HG02610 (cell line): Measurements from ENCODE around the gene DHTKD1.

Experiments
- ATAC-seq: cut with Tn5 transposase; IDR thresholded peaks from one replicate; pipeline ENCODE4 v1.9.1; 2021; ENCODE audit warnings: mild to moderate bottlenecking, moderate library complexity; ENCODE audit not compliant: unreplicated experiment

DHTKD1 gene

DNA sequence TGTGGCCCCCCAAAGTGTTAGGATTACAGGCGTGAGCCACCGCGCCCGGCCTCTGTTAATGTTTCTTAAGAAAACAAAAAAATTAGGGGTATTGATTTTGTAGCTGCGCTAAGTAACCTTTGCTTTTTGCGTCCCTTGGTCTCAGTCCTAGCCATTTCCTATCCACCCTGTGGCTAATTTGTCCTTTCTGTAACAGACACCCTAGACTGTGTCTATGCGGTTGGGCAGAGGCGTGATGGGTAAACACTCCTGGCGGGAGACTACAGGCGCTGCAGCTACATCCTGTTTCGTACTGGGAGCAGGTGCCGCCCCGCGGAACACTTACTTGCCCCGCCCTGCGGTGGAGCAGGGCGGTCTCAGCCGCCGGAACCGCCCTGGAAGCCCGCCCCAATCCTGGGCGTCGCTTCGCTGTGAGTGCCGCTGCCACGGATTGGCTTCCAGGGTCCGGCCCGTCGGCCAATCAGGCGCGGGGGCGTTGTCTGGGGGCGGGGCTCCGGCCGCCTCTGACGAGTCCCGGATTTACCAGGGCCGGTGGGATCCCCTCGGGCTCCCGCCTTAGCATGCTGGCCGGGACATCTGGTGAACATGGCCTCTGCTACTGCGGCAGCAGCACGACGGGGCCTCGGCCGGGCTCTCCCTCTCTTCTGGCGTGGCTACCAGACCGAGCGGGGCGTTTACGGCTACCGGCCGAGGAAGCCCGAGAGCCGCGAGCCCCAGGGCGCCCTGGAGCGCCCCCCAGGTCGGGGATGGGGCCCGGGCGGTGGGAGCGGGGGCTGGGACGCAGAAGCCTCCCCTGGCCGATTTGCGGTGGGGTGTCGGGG, at the start of gene DHTKD1:
DHTKD1 (plus strand) TSS at position 506 of the 821 bp plus-strand sequence; CDS start at position 586, 80 bp downstream.
- peak; percentile 98 for ATAC-seq

DNA sequence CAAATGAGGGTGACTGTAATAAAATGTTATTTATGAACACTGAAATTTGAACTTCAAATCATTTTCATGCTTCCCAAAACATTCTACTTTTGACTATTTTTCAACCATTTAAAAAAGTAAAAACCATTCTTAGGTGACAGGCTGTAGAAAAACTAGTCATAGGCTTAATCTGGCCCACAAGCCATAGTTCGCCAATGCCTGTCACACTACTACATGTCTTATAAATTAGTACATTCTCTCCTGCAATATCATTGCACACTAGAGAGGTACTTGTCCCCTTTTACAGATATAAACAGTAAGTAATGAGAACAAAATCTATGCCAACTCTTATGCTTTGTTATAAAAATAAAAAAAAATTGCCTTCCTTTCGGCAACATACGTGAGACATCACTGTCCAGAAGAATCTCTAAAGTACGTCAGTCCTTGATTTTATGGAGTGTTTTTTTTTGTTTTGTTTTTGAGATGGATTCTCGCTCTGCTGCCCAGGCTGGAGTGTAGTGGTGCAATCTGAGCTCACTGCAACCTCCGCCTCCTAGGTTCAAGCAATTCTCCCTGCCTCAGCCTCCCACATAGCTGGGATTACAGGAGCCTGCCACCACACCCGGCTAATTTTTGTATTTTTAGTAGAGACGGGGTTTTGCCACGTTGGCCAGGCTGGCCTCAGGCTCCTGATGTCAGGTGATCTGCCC, 49.3 kb upstream of the DHTKD1 start:
- no peak for ATAC-seq

GRCh38 chr10:12020574-12020973, 48.2 kb upstream of the DHTKD1 start:
- no peak for ATAC-seq

DNA sequence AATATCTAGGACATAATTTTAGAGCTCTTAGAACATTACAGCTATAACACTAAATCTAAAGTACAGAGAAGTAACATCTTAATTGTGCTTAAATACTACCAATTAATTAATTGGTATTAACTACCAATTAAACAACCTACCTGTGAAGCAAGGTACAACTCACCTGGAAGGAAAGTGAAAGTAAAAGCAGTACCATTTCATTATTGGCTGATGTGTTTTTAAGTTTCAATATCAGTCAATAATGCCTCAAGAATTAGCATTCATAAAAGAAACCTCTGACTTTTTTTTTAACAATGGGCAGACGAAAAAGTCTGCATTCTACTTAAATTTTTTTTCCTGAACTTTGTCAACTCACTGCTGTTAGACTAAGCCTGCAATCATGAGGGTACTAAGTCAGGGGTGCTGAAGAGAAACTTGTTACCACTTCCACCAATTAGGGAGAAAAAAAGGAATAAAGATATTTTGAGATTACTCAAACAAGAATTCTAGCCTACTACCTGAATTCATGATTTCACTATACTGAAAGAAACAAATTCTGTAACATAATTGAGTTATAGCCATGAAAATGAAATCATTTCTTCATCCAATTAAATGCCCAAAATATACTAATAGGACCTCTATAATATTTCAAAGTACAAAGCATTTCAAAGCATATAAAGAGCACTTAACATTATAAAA, 46.0 kb upstream of the DHTKD1 start:
- no peak for ATAC-seq

GRCh38 chr10:12025591-12025990, 43.2 kb upstream of the DHTKD1 start:
- no peak for ATAC-seq

DNA sequence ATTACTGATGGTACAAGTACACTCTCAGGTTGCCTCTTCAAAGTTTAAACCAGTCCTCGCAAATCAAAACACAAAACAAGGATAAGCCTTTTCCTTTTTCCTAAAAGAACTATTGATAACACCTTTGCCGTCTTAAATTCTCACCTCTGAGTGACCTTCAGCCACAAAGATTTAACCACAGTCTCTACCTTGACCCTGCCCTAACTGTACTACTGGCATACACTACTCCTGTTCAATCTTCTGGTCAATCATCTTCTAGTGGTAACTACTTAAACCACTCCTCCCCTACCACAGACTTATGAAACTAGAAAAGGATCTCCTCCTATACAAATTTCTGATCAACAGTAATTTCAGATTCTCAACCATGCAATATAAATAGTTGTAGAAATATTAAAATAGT, 41.2 kb upstream of the DHTKD1 start:
- ATAC-seq, result no peak

DNA sequence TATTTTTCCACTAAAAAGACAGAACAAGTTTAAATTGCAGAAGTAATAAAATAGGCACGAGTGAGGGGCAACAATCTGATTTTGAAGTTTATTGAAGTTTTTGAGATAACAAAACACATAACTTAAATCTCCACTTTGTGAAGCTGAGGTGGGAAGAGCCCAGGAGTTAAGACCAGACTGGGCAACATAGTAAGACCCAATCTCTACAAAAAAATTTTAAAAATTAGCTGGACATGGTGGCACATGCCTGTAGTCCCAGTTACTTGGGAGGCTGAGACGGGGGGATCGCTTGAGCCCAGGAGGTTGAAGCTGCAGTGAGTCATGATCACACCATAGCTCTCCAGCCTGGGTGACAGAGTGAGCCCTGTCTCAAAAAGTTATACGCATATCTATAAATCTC, 37.4 kb upstream of the DHTKD1 start:
- no peak for ATAC-seq

GRCh38 chr10:12036073-12036655, 32.6 kb upstream of the DHTKD1 start:
- ATAC-seq, result no peak

GRCh38 chr10:12041766-12042408, 26.9 kb upstream of the DHTKD1 start:
- ATAC-seq, result peak; percentile 24

DNA sequence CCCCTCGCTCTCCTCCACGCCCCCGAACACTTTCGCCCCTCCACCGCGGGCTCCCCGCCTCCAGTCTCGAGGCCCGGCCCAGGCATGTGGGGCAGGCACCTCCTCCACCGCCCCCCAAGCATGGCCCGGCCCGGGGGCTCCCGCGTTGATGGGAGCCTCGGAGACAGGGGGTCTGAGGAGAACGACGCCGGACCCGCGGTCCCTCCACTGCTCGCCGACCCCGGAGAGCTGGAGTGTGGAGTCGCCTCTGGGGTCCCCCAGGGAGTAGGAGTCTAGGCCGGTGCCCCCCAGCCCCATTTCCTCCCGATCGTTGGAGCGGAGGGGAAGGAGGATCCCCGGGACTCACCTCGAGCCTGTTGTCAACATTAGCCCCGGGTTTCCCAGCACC, 26.4 kb upstream of the DHTKD1 start:
- ATAC-seq, result peak; percentile 6

DNA sequence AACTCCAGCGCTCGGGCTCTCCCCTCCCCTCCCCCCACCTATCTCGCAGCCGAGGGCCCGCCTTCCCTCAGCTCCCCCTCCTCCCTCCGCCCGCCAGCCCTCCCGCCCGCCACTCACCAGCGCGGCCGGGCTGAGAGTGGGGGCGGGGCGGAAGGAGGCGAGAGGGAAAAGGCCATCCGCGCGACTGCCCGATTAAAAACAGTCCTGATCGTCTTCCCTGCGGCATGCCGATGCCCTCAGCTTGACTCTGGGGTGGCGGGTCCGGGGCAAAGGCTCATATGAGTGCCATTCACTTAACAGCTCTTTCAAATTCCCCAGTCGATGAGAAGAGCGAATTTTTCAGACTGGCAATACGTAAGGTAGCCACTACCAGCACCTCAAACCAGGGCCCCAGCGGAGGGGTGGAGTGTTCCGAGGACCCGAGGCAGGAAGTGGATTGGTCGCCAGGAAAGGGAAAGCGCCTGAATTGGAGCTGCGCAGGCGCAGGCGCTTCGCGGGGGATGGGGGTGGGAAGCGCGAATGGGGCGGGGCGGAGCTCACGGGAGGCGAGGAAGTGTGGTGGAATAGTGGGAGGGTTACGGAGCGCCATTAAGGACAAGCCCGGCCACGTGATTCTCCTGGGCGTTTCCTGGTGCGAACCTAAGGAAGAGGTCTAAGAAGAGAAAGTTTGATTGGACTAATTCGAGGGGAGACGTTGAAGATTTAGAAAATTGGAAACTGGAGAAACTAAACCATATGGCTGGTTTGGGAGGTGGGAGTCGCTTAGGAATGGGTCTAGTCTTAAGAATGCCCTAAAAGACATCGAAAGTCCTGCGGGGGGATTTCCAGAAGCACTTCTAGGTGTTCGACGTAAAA, 25.7 kb upstream of the DHTKD1 start, which contains the start of gene UPF2:
UPF2 (minus strand) TSS at position 13 of the 855 bp plus-strand sequence. CDS start 7,386 bp downstream, outside the sequence.
- ATAC-seq, result peak; percentile 58

- no peak for ATAC-seq
Observed at GRCh38 chr10:12045596-12045995, 23.2 kb upstream of the DHTKD1 start.

DNA sequence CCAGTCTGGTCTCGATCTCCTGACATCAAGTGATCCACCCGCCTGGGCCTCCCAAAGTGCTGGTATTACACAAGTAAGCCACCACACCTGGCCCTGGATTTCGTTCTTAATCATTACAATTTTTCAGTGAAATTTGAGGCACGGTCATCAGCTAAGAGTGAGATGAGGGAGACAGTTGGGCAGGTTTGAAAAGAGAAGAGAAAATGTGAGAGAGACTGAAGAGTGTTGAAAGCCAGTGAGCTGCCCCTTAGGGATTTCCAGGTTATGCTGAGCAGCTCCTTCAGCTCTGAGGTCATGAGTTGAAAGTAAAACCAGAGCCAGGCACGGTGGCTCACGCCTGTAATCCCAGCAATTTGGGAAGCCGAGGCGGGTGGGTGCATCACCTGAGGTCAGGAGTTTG, 20.2 kb upstream of the DHTKD1 start:
- peak; percentile 41 for ATAC-seq

DNA sequence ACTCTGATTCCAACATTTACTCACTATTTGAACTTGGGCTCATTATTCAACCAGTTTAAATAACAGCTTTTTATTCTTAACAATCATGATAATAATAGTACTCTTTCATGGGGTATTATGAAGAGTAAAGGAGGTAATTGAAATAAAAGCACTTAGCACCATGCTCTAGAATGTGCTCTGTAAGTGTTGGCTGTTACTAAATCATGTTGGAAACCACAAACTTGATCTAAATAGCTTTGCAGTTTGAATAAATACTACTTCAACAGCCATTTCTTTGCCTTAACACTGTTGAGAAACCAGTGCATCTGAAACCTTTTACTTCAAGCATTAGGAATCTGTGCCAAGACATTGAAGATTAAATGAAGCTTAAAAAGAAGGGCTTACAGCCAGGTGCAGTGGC, 18.2 kb upstream of the DHTKD1 start:
- no peak for ATAC-seq

- ATAC-seq, result no peak
Observed at GRCh38 chr10:12051241-12051640, 17.5 kb upstream of the DHTKD1 start.

- ATAC-seq, result no peak
Observed at GRCh38 chr10:12055732-12056131, 13.0 kb upstream of the DHTKD1 start.

- no peak for ATAC-seq
Observed at GRCh38 chr10:12056748-12057147, 12.0 kb upstream of the DHTKD1 start.

- ATAC-seq, result no peak
Observed at GRCh38 chr10:12061124-12061523, 7.6 kb upstream of the DHTKD1 start.

DNA sequence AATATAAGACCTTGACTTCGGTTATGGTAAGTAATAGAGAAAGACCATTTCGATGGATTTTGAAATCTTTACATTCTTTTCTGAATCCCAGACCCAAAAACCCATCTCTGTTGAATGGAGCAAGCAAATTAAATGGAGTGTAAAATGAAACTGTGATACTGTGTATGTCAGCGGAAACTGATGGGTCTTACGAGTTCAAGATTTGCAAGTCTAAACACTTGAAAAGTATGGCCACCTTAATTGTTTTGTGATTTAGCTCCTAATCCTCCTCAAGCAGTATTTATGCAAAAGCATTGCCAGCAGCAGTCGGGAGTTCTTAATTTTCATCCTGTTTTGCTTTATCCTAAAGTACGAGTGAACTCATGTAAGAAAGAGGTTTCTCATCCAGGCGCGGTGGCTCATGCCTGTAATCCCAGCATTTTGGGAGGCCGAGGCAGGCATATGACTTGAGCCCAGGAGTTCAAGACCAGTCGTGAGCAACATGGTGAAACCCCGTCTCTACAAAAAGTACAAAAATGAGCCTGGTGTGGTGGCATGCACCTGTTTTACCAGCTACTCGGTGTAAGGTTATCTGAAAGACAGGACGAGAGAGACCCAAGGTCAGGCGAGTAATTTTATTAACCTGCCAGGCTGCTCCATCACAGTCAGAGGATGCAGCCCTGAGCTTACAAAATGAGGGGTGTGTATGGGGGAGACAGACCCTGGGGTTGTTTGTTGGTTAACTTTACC, 5.8 kb upstream of the DHTKD1 start:
- no peak for ATAC-seq
